NCI-H748 (cell line): ENCODE data around the gene OTOF.

Source experiments
- DNase-seq: peaks from one replicate; lab custom pipeline; 2025; ENCODE audit not compliant: unreplicated experiment; lab: John Stamatoyannopoulos, UW

Gene OTOF

GRCh38 chr2:26503231-26503880, 25.4 kb upstream of the OTOF start:
- DNase-seq = peak; percentile 92

- no peak for DNase-seq
Observed at GRCh38 chr2:26500406-26500805, 22.5 kb upstream of the OTOF start.

GRCh38 chr2:26495705-26496297, 17.9 kb upstream of the OTOF start:
- no peak for DNase-seq

GRCh38 chr2:26494891-26495290, 17.0 kb upstream of the OTOF start:
- no peak for DNase-seq

GRCh38 chr2:26494199-26494598, 16.3 kb upstream of the OTOF start:
- no peak for DNase-seq

- DNase-seq = no peak
Observed at GRCh38 chr2:26493566-26493965, 15.6 kb upstream of the OTOF start.

- DNase-seq = no peak
Observed at GRCh38 chr2:26492749-26493515, 15.0 kb upstream of the OTOF start.

GRCh38 chr2:26491563-26492167, 13.7 kb upstream of the OTOF start:
- DNase-seq = no peak

- DNase-seq = no peak
Observed at GRCh38 chr2:26489213-26489850, 11.4 kb upstream of the OTOF start.

- DNase-seq = no peak
Observed at GRCh38 chr2:26488463-26489212, 10.7 kb upstream of the OTOF start.

GRCh38 chr2:26487192-26487591, 9.3 kb upstream of the OTOF start:
- no peak for DNase-seq

GRCh38 chr2:26486789-26487188, 8.9 kb upstream of the OTOF start:
- no peak for DNase-seq

- no peak for DNase-seq
Observed at GRCh38 chr2:26485725-26486418, 7.9 kb upstream of the OTOF start.

GRCh38 chr2:26485099-26485498, 7.2 kb upstream of the OTOF start:
- DNase-seq = no peak

GRCh38 chr2:26484579-26484978, 6.7 kb upstream of the OTOF start:
- DNase-seq = no peak

- DNase-seq = no peak
Observed at GRCh38 chr2:26483957-26484565, 6.1 kb upstream of the OTOF start.

GRCh38 chr2:26483516-26483915, 5.6 kb upstream of the OTOF start:
- DNase-seq = no peak

GRCh38 chr2:26483027-26483326, 5.1 kb upstream of the OTOF start:
- no peak for DNase-seq

GRCh38 chr2:26482211-26483026, 4.5 kb upstream of the OTOF start:
- no peak for DNase-seq
